ENCODE data around the gene SNX32.
A peak's percentile ranks its signal among the peaks of the same experiment; 100 is the strongest.

The SNX32 gene

DNA sequence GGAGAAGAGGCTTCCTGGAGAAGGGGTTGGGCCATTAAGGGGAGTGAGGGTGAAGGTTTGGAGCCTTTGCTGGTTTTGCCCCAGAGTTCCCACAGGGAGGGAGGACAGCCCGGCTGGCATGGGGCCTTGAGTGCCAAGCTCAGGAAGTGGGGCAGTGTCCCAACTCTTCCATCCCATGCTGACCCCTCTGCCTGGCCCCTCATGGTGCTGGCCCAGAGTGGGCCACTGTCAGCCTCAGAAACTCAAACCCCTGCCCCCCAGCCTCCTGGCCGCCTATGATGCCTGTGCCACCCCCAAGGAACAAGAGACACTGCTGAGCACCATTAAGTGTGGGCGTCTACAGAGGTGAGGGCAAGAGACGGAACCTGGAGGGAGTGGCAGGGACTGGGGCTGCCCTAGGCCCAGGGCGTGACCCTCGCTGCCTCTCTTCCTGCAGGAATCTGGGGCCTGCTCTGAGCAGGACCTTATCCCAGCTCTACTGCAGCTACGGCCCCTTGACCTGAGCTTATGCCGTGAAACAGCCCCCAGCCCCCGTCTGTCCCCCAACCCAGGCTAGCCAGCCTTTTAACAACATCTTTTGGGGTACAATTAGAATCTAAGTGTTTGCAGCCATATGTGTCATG lies 31.9 kb downstream of the SNX32 start:
- no peak for DNase-seq (ENCODE audit: extremely low read depth in 1 of 2, low read depth in 1 of 2)

DNA sequence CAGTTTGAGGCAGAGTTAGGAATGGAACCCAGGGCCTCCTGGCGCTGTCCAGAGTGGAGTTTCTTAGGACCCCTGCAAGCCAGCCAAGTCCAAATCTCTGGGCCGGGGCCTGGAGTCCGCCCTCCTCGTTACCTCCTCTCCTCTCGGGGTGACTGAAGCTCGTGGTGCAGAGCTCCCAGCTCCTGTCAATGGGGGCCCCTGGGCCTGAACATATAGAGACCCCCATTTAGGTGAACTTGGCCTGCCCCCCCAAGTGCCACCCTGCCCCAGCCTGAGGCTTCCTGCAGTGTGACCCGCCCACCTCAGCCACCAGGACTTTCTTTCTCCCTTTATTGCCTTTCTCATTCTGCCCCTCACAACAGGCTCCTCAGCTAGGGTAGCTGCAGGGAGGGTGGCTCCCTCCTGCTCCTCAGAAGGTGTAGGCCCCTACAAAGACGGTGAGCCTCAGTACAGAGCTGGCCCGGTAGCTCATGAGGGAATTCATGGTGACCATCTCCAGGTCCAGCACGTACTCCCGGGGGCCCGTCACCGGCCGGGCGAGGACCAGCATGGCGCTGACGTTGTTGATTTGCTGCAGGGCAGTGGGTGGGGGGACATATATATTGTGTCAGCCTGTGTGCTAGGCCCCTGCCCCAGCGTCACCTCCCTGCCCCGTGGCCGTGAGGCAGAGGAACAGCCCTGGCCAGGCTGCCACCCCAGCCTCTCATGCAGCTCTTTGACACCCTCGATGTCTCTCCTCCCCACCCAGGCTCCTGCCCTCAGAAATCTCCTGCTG lies 32.9 kb downstream of the SNX32 start:
- no peak for DNase-seq (ENCODE audit: extremely low read depth in 1 of 2, low read depth in 1 of 2)

DNA sequence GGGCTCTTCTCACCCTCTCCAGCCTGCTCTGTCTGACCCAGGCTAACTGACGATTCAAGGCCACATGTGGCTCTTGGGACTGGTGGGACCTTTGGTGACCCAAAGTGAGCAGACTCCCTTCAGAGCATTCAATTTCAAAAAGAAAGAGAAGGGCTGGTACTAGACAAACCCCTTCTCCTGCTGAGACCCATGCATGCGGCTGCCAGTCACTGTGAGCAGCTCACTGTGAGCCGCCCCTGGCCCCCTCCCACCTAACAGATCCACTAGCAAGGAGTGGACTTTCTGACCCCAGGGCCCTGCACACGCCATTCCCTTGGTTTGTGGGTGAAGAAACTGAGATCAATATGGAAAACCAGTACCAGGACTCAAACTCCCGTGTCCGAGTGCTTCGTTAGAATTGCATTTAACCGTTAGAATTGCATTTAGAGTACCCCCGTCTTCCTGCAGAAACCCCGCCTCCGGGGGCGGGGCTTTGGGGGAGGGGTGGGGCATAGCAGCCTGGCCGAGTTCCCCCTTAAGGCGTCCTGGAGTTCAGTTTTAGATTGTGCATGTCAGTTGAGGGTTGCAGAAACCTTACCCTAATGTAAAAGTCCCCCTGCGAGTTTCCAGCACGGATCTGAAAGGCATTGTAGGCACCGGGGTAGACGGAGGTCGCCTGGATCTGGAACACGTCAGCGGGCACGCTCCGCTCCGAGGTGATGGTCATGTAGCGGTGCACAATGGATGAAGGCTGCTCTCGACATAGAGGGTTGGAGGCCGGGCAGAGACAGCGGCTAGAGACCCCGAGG lies 33.7 kb downstream of the SNX32 start:
- DNase-seq (ENCODE audit: extremely low read depth in 1 of 2, low read depth in 1 of 2): no peak

DNA sequence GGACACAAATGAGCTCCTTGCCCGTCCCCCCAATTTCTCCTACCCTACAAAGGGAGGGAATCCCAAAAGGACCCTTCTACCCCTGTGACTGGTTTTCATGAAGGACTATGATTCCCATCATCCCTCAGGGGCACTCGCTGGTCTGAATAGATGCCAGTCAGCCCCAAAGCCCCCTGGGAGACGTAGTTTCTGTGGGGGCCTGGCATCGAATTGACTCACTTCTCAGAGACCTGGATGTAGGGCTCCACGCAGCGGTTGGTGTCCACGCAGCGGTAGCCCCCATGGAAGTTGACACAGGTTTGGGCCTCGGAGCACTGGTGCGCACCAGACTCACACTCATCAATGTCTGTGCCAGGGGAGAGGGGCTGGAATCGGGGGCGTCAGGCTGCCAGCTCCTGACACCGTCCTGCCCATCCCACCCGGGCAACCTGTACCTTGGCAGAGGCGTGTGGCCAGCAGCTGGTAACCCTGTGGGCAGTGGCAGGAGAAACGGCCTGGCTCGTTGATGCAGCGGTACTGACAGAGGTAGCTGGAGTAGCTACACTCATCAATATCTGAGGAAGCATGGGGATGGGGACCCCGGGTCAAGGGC lies 34.4 kb downstream of the SNX32 start:
- no peak for DNase-seq (ENCODE audit: extremely low read depth in 1 of 2, low read depth in 1 of 2)

DNA sequence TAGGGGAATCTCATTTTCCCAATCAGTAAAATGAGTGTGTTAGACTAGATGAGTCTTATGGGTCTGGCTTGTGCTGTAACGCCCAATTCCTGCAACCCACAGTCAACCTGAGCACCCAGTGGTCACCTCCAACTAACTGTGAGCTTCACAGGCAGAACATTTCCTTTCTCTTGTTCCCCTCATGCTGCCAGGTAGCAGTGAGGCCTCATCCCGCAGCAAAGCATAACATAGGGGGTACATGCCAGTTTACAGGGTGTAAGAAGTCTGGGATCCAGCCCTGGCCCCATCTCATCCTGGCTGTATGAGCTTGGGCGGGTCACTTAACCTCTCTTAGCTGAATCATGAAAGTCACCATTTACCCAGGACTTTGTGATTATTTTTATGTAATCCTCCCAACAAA lies 35.1 kb downstream of the SNX32 start:
- no peak for DNase-seq (ENCODE audit: extremely low read depth in 1 of 2, low read depth in 1 of 2)

DNA sequence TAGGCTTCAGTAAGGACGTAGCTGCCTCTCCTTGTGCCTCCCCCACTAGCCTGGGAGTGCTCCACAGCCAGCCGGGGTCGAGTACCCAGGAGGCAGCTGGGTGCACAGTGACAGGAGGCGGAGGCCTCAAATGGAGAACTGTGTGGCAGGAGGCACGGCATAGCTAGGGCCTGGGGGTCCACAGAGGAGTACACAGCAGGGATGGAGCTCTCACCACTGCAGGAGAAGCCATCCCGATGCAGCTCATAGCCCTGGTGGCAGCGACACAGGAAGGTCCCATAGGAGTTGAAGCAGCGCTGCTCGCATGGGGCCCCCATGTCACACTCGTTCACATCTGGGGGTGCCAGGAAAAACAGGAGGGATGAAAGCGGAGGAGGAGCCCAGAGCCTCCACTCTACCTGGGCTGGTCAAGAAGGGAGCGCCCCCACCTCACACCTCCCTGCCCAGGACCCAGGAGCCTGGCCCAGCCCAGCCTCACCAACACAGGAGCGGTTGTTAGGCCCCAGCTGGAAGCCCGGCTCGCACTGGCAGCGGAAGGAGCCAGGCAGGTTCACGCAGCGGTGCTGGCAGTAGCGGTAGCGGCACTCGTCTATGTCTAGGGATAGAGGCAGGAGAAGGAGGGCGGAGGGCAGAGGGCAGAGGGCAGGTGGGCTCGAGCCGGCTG lies 36.0 kb downstream of the SNX32 start:
- no peak for DNase-seq (ENCODE audit: extremely low read depth in 1 of 2, low read depth in 1 of 2)

DNA sequence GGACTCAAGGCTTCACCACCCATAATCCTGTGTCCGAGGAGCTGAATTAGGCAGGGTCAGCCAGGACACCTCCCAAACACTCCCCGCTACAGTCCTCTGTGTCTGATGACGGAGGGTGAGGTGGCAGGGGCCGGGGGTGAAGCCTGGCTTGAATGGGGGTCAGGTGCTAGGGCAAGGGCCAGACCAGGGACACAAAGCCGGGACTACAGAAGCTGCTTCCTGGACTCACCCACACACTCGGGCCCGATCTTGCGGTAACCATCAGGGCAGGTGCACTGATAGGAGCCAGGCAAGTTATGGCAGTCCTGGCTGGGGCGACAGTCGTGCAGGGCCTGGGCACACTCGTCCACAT lies 36.5 kb downstream of the SNX32 start:
- DNase-seq (ENCODE audit: extremely low read depth in 1 of 2, low read depth in 1 of 2): no peak

DNA sequence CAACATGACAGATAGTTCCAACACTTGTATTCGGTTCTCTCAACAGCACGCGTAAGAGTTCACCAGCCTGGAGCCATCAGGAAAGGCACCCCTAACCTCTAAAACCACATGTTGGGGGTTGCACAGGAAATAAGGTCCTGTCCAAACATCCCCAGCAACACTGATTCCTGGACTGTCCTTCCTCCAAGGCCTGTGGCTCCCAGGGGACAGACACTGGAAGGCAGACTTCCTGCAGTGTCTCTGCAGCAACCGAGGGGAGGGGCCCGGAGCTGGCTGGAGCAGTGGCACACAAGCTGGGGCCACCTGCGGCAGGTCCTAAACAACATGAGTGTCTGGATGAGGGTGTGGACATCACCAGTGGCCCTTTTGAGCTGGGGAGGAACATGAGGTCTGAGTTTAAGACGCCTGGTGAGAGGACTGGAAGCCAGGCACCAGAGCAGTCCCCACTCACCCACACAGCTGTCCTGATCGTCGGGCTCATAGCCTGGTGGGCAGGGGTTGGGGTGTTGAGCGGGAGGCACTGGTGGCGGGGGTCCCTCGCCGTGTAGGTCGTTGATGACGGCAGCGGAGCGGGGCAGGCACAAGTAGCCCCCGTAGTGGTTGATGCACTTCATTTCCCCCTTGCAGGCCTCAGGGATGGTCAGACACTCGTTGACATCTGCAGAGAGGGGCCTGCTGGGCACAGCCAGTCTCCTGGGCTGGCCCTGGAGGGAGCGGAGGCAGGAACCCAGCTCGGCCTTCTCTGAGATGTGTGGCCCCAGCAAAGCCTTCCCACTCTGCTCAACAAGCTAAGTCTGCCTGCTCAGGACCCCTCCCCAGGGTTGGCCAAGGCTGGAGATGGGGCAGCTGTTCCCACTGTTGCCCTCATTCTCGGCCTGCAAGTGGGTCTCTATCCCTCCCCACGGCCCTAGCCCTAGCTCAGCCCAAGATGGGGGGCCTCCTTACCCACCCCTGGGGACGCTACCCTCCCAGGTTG lies 37.2 kb downstream of the SNX32 start:
- DNase-seq (ENCODE audit: extremely low read depth in 1 of 2, low read depth in 1 of 2): no peak

DNA sequence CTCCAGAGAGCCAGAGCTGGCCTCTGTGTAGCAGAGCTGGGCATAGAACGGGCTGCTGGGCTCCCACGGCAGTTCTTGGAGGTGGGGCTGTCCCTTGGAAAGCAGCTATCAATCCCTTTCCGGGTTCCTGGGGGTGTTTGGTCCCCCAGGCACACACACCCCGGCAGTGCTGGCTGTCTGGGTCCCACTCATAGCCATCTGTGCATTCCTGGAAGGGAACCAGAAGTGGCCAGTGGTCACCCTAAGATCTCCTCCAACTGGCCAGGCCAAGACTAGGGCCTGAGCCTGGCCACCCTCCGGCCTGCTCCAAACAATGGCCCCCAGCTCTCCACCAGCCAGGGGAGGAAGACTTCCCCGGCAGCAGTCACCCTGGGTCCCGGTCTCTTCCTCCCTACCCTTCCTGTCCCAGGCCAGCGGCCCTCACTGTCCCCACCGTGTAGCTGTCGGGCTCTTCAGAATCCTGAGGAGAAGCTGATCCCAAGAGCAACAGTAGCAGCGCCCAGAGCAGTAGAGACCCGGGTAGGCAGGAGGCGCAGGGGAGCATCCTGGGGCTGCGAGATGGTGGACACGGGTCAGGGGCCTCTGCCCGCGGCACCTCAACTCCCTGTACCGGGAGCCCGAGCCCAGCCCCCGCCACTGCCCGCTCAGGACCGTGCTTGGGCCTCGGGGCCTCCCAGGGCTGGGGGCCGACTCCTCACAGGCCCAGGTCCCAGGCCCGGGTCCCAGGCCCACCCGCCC lies 38.2 kb downstream of the SNX32 start:
- no peak for DNase-seq (ENCODE audit: extremely low read depth in 1 of 2, low read depth in 1 of 2)

DNA sequence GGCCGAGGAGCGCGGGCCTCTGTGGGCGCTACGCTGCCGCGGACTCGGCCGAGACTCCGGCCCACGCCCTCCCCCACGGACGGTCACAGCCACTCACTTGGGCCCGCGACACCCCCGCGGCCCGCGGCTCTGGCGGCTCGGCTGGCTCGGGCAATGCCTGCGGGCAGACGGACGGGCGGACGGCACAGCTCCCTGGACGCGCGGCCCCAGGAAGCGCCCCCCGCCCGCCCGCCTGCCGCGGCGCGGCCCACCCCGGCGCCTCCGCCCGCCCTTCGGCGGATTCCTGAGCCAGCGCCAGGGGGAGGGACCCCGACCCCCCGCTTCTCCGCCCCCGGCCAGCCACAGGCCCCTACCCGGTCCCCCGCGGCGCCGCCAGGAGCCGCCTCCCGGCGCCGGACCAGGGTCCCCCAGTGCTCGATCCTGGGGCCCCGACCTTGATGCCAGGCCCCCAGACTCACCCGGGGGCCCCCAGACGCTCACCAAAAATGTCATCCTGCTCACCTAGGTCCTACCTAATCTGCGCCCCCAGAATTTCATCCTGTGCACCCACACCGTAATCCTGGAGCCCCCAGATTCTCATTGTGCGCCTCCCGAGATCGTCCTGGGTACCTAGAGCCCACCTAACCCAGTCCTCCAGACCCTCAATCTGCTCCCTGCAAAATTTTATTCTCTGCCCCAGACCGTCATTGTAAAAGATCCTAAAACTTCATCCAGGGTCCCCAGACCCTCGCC lies 39.0 kb downstream of the SNX32 start, which contains the start of gene EFEMP2:
EFEMP2 (minus strand) TSS at position 215 of the 732 bp plus-strand sequence. CDS start 446 bp downstream, outside the sequence.
- DNase-seq (ENCODE audit: extremely low read depth in 1 of 2, low read depth in 1 of 2): no peak

DNA sequence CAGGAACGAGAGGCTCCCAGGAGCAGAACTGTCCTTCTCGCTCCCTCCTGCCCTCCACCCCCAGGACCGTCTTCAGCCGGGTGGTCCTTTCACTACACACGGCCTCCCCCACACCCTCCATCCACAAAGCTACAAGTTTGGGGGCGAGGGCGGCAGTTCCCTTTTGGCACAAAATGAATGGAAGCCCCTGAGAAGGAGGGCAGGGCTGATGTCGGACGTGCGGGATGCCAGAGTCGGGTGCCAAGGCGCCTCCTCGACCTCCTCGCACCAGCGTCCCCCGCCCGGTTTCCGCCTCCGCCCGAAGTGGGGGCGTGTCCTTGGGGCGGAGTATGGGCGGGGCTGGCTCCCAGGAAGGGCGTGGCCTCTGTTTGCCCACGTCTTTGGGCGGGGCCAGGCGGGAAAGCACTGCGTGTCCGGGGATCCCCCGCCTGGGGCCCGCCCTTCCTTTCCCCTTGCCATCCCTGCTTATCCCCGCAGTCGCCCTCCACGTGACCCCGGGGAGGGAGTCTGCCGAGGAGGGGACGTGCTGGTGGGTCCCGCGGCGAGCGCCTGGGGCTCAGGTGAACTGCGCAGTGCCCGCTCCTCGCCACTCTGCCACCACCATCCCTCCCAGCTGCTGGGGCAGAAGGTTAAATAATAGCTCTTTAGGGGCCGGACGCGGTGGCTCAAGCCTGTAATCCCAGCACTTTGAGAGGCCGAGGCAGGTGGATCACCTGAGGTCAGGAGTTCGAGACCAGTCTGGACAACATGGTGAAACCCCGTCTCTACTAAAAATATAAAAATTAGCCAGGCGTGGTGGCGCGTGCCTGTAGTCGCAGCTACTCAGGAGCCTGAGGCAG lies 39.8 kb downstream of the SNX32 start:
- DNase-seq (ENCODE audit: extremely low read depth in 1 of 2, low read depth in 1 of 2): peak; percentile 86 to 93

DNA sequence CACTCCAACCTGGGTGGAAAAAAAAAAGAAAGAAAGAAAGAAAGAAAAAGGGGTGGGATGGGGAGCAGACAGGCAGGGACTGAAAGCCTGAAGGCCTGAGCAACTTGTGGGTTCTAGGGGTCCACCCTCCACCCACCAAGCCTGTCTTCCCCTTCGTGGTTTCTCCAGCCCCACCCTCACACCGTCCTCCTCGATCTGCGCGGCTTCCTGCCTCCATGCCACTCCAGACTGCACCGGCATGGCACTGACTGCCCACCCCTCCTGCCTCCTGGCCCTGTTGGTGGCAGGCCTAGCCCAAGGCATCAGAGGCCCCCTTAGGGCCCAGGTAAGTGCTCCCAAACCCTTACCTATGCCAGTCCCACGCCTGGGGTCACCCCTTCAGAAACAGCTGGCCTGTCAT lies 45.9 kb downstream of the SNX32 start, which contains the start of gene CTSW:
CTSW (plus strand) TSS at position 221 of the 400 bp plus-strand sequence; CDS start at position 239, 18 bp downstream.
- no peak for DNase-seq (ENCODE audit: extremely low read depth in 1 of 2, low read depth in 1 of 2)

DNA sequence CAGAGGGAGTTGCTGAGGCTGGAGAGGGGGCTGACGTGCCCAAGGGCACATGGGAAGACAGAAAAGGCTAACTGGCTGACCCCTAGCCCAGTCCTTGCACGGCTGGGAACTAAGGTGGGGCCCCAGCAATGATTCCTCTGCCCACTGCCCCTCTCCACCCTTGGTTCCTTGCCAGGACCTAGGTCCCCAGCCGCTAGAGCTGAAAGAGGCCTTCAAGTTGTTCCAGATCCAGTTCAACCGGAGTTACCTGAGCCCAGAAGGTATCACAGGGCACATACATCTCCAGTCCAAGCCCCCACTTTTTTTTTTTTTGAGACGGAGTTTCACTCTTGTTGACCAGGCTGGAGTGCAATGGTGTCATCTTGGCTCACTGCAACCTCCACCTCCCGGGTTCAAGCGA lies 46.3 kb downstream of the SNX32 start:
- DNase-seq (ENCODE audit: extremely low read depth in 1 of 2, low read depth in 1 of 2): no peak

DNA sequence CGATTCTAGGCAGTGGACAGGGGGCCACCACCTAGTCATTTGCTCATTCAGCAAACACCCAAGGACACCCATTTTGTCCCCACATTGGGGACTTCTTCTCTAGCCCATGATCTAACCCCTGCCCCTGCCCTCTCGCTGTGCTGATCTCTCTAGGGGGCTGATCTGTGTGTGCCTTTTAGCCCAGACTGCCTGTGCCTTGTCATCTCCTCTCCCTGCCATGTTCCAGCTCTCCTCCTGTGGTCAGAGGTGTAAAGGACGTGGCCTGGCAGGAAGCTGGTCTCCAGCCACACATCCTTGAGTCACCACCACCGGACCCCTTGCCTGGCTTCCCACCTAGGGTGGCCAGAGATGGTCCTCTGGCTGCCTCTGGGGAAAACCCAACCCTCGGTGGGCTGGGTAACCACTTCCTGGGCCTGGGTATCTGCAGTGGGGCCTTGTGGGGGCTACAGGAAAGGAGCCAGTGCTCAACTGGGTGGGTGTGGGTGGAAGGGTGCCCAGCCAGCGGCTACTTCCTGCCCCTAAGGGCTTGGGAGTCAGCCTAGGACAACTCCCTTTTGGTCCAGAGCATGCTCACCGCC lies 47.2 kb downstream of the SNX32 start:
- no peak for DNase-seq (ENCODE audit: extremely low read depth in 1 of 2, low read depth in 1 of 2)

DNA sequence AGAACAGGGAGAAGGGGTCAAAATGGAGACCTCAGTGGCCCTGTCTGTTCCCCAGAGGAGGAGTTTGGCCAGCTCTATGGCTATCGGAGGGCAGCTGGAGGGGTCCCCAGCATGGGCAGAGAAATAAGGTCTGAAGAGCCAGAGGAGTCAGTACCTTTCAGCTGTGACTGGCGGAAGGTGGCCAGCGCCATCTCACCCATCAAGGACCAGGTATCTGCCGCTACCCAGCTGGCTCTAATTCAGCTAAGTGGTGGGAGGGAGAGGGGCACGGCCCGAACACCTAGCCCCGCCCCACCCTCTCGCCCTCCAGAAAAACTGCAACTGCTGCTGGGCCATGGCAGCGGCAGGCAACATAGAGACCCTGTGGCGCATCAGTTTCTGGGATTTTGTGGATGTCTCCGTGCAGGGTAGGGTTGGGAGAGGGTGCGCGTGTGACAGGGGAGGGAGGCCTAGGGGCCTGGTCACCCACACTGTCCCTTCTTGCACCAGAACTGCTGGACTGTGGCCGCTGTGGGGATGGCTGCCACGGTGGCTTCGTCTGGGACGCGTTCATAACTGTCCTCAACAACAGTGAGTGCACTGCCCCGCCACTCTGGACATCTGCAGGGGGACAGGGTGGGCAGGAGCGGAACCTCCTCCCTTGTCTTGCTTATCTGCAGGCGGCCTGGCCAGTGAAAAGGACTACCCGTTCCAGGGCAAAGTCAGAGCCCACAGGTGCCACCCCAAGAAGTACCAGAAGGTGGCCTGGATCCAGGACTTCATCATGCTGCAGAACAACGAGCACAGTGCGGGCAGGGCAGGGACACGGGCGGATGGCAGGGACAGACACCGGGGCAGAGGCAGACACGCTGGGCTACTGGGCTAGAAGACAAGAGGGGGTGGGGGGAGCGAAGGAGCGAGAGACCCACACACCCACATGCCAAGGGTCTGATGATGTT lies 48.6 kb downstream of the SNX32 start:
- no peak for DNase-seq (ENCODE audit: extremely low read depth in 1 of 2, low read depth in 1 of 2)
